HepG2 (cell line): Measurements from ENCODE around the gene IQCN. TPM values are rescaled to one million over a fixed set of nuclear protein-coding genes. Genes with fewer than 3 reads are reported as not detected.

Source experiments
- ARNT2 ChIP-seq: sonication (generic); formaldehyde crosslinking; IDR thresholded peaks from 2 replicates; pipeline ENCODE4 v1.8.0; 2022; ENCODE audit warnings: mild to moderate bottlenecking, low read depth, missing genetic modification reagents, moderate library complexity
- DMAP1 ChIP-seq: IDR thresholded peaks from 2 replicates; pipeline ENCODE4 v1.6.1; 2016
- ETV5 ChIP-seq: IDR thresholded peaks from 2 replicates; pipeline ENCODE4 v1.6.1; 2018; ENCODE audit warnings: missing biosample characterization, missing genetic modification reagents, inconsistent platforms, borderline replicate concordance
- GZF1 ChIP-seq: sonication (generic); formaldehyde crosslinking; IDR thresholded peaks from 2 replicates; pipeline ENCODE4 v1.5.1; 2020; ENCODE audit warnings: mild to moderate bottlenecking, missing genetic modification reagents
- NFE2L1 ChIP-seq: sonication (generic); formaldehyde crosslinking; IDR thresholded peaks from 2 replicates; pipeline ENCODE4 v1.4.0; 2020; ENCODE audit warnings: missing genetic modification reagents, mild to moderate bottlenecking, borderline replicate concordance
- NKX3-1 ChIP-seq: sonication (generic); formaldehyde crosslinking; IDR thresholded peaks from 2 replicates; pipeline ENCODE4 v1.5.0; 2020; ENCODE audit warnings: missing genetic modification reagents
- PAWR ChIP-seq: sonication (generic); formaldehyde crosslinking; IDR thresholded peaks from 2 replicates; pipeline ENCODE4 v1.4.0; 2020; ENCODE audit warnings: missing genetic modification reagents, mild to moderate bottlenecking, borderline replicate concordance
- POLR2G ChIP-seq: fragments of 200-400 bp; formaldehyde crosslinking; IDR thresholded peaks from 2 replicates; pipeline ENCODE4 v1.6.1; 2018; ENCODE audit warnings: mild to moderate bottlenecking, low read depth, low read length, moderate library complexity
- RARG ChIP-seq: sonication (generic); formaldehyde crosslinking; IDR thresholded peaks from 2 replicates; pipeline ENCODE4 v1.4.0; 2020; ENCODE audit warnings: low read depth, mild to moderate bottlenecking, missing genetic modification reagents
- SRSF9 ChIP-seq: fragments of 200-400 bp; formaldehyde crosslinking; IDR thresholded peaks from 2 replicates; pipeline ENCODE4 v1.6.1; 2018; ENCODE audit warnings: borderline replicate concordance, mild to moderate bottlenecking, low read depth, low read length; ENCODE audit not compliant: insufficient read depth, poor library complexity, severe bottlenecking
- SRY ChIP-seq: sonication (generic); formaldehyde crosslinking; IDR thresholded peaks from 2 replicates; pipeline ENCODE4 v1.8.0; 2022; ENCODE audit warnings: mild to moderate bottlenecking, missing genetic modification reagents
- ZMYM3 ChIP-seq: sonication (generic); formaldehyde crosslinking; IDR thresholded peaks from 2 replicates; pipeline ENCODE4 v1.5.1; 2020; ENCODE audit warnings: mild to moderate bottlenecking, missing genetic modification reagents
- ZNF234 ChIP-seq: sonication (generic); formaldehyde crosslinking; conservative IDR thresholded peaks from 2 replicates; pipeline ENCODE4 v1.5.1; 2020; ENCODE audit warnings: mild to moderate bottlenecking, missing genetic modification reagents
- ZNF510 ChIP-seq: sonication (generic); formaldehyde crosslinking; IDR thresholded peaks from 2 replicates; pipeline ENCODE4 v1.4.0; 2020; ENCODE audit warnings: low read depth, mild to moderate bottlenecking, missing genetic modification reagents
- ZNF572 ChIP-seq: sonication (generic); formaldehyde crosslinking; IDR thresholded peaks from 2 replicates; pipeline ENCODE4 v1.5.1; 2020; ENCODE audit warnings: mild to moderate bottlenecking, missing genetic modification reagents
- ZNF746 ChIP-seq: sonication (generic); formaldehyde crosslinking; IDR thresholded peaks from 2 replicates; pipeline ENCODE4 v1.8.0; 2022; ENCODE audit warnings: mild to moderate bottlenecking, missing genetic modification reagents
- ZNF747 ChIP-seq: sonication (generic); formaldehyde crosslinking; IDR thresholded peaks from 2 replicates; pipeline ENCODE4 v1.8.1; 2023; ENCODE audit warnings: missing genetic modification reagents, mild to moderate bottlenecking, borderline replicate concordance
- ZNF776 ChIP-seq: sonication (generic); formaldehyde crosslinking; IDR thresholded peaks from 2 replicates; pipeline ENCODE4 v1.4.0; 2020; ENCODE audit warnings: mild to moderate bottlenecking, missing genetic modification reagents
- ZSCAN9 ChIP-seq: IDR thresholded peaks from 2 replicates; pipeline ENCODE4 v1.6.1; 2016; ENCODE audit warnings: borderline replicate concordance
- polyA plus RNA-seq, 8 experiments: library from polyadenylated mRNA; depleted of rRNA in 3 of 8; stranded (reverse) in 7 of 8; unstranded in 1 of 8; fragments of >200 nt; fragmentation: Illumina TruSeq in 4 of 8; extraction: Trizol in 4 of 8; gene quantifications; 2 replicates each; pipeline versions ENCODE4 v1.2.1 to v1.2.3, GENCODE V29; 2011 to 2016; ENCODE audit warnings: low read depth in 4 of 8, missing spikeins in 1 of 8, mixed read lengths in 1 of 8; ENCODE audit not compliant: insufficient read depth in 1 of 8
- total RNA-seq, 5 experiments: library from RNA; depleted of rRNA; stranded (reverse); fragments of >200 nt; fragmentation: Illumina TruSeq; extraction: Trizol; gene quantifications; 2 replicates each; pipeline ENCODE4 v1.2.3, GENCODE V29; 2016; ENCODE audit warnings: low read depth in 1 of 5
- TF ChIP-seq, protein P1 (sequence below): sonication (generic); formaldehyde crosslinking; IDR thresholded peaks from 2 replicates; pipeline ENCODE4 v1.5.0; 2020; ENCODE audit warnings: mild to moderate bottlenecking, missing genetic modification reagents, borderline replicate concordance
- TF ChIP-seq, protein P2 (sequence below): sonication (generic); formaldehyde crosslinking; conservative IDR thresholded peaks from 2 replicates; pipeline ENCODE4 v1.4.0; 2020; ENCODE audit warnings: missing genetic modification reagents
- TF ChIP-seq, protein P3 (sequence below): sonication (generic); formaldehyde crosslinking; IDR thresholded peaks from 2 replicates; pipeline ENCODE4 v1.8.0; 2022; ENCODE audit warnings: missing genetic modification reagents, mild to moderate bottlenecking, borderline replicate concordance
- TF ChIP-seq, protein P4 (sequence below): sonication (generic); formaldehyde crosslinking; IDR thresholded peaks from 2 replicates; pipeline ENCODE4 v1.4.0; 2020; ENCODE audit warnings: missing genetic modification reagents

The IQCN gene
- total and polyA plus RNA-seq, 2 of the 13 experiments (the other 11 are each of a cell fraction or from before 2014, with no cell fraction given), result 0.04 to 0.18 TPM

DNA sequence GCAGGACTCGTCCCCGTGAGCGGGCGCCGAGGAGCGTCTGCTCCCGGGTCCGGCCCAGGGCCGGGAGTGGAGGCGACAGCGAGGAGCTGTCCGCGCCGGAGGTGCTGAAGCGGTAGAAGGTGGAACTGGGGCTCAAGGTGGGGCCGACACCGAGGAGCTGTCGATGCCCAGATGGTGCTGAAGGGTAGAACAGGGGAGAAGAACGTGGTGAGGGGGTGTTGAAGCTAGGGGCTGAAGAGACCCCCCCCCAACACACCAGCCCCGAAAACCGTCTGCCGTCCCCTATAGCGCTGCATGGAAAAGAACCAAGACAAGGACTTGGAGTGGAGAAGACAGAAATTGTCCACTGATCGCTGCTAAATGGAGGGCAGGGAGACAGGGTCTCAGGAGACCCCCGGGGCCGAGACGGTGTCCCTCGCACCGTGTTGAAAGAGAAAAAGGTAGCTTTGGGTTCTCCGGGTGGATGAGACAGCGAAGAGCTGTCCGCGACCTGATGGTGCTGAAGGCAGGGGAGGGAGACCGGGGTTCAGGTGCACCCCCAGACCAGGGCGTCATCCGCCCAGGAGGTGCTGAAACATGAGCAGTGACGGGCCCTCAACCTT is 40.9 kb downstream of the IQCN start (continued):
- TF ChIP-seq SRY (CRISPR knock-in tag) (peak; percentile 99), RARG (CRISPR knock-in tag) (no peak), ARNT2 (CRISPR knock-in tag) (peak; percentile 89; the same call in 1 of the 2 replicates), NKX3-1 (CRISPR knock-in tag) (peak; percentile 97), ZNF572 (CRISPR knock-in tag) (no peak), PAWR (CRISPR knock-in tag) (no peak), ZSCAN9 (CRISPR knock-in tag) (peak; percentile 99), ZNF510 (CRISPR knock-in tag) (peak; percentile 34; the same call in 1 of the 2 replicates), ETV5 (CRISPR knock-in tag) (peak; percentile 41; the same call in 1 of the 2 replicates), SRSF9 (no peak), DMAP1 (CRISPR knock-in tag) (no peak), ZNF747 (CRISPR knock-in tag) (no peak), ZNF776 (CRISPR knock-in tag) (peak; percentile 92; the same call in 1 of the 2 replicates), ZNF746 (CRISPR knock-in tag) (peak; percentile 68; the same call in 1 of the 2 replicates), GZF1 (peak; percentile 79; the same call in 1 of the 2 replicates), ZMYM3 (0 out of 2 replicates have a peak, but pooled peaks have one; percentile 41), ZNF234 (CRISPR knock-in tag) (0 out of 2 replicates have a peak, but pooled peaks have one; percentile 61), NFE2L1 (CRISPR knock-in tag) (peak; percentile 56; the same call in 1 of the 2 replicates), POLR2G (no peak)
- TF ChIP-seq, protein P1, sequence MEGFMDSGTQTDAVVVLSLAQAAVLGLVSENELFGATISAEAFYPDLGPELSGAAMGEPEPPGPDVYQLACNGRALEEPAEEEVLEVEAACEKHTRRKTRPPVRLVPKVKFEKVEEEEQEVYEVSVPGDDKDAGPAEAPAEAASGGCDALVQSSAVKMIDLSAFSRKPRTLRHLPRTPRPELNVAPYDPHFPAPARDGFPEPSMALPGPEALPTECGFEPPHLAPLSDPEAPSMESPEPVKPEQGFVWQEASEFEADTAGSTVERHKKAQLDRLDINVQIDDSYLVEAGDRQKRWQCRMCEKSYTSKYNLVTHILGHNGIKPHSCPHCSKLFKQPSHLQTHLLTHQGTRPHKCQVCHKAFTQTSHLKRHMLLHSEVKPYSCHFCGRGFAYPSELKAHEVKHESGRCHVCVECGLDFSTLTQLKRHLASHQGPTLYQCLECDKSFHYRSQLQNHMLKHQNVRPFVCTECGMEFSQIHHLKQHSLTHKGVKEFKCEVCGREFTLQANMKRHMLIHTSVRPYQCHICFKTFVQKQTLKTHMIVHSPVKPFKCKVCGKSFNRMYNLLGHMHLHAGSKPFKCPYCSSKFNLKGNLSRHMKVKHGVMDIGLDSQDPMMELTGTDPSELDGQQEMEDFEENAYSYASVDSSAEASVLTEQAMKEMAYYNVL (CRISPR knock-in tag), result no peak
- TF ChIP-seq, protein P2, sequence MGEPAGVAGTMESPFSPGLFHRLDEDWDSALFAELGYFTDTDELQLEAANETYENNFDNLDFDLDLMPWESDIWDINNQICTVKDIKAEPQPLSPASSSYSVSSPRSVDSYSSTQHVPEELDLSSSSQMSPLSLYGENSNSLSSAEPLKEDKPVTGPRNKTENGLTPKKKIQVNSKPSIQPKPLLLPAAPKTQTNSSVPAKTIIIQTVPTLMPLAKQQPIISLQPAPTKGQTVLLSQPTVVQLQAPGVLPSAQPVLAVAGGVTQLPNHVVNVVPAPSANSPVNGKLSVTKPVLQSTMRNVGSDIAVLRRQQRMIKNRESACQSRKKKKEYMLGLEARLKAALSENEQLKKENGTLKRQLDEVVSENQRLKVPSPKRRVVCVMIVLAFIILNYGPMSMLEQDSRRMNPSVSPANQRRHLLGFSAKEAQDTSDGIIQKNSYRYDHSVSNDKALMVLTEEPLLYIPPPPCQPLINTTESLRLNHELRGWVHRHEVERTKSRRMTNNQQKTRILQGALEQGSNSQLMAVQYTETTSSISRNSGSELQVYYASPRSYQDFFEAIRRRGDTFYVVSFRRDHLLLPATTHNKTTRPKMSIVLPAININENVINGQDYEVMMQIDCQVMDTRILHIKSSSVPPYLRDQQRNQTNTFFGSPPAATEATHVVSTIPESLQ (CRISPR knock-in tag), result no peak
- TF ChIP-seq, protein P3, sequence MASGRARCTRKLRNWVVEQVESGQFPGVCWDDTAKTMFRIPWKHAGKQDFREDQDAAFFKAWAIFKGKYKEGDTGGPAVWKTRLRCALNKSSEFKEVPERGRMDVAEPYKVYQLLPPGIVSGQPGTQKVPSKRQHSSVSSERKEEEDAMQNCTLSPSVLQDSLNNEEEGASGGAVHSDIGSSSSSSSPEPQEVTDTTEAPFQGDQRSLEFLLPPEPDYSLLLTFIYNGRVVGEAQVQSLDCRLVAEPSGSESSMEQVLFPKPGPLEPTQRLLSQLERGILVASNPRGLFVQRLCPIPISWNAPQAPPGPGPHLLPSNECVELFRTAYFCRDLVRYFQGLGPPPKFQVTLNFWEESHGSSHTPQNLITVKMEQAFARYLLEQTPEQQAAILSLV, result peak; percentile 61; the same call in 1 of the 2 replicates
- TF ChIP-seq, protein P4, sequence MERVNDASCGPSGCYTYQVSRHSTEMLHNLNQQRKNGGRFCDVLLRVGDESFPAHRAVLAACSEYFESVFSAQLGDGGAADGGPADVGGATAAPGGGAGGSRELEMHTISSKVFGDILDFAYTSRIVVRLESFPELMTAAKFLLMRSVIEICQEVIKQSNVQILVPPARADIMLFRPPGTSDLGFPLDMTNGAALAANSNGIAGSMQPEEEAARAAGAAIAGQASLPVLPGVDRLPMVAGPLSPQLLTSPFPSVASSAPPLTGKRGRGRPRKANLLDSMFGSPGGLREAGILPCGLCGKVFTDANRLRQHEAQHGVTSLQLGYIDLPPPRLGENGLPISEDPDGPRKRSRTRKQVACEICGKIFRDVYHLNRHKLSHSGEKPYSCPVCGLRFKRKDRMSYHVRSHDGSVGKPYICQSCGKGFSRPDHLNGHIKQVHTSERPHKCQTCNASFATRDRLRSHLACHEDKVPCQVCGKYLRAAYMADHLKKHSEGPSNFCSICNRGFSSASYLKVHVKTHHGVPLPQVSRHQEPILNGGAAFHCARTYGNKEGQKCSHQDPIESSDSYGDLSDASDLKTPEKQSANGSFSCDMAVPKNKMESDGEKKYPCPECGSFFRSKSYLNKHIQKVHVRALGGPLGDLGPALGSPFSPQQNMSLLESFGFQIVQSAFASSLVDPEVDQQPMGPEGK (CRISPR knock-in tag), result peak; percentile 54; the same call in 1 of the 2 replicates
